ENCODE results near the gene FANCD2.

Gene FANCD2

DNA sequence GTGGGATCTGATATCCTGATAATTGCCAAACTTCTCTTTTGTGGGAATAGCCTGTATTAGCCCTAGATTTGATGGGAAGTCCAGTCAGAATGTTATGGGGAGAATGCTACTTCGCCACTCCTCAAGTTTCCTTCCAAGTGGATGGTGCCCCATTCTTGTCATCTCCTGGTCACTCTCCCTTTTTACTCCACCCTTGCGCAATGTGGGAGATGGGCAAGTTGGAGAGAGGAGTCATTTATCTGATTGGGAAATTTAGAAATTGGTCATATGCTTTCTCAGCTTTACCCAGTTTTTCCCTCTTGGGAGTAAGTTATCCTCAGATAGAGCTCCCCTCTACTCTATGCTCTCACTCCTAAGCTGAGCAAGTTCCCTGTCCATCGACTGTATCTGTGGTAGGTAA, 67.4 kb downstream of the FANCD2 start:
- ChIA-PET POLR2A (no interaction called here), CTCF (no interaction called here)
- Histone ChIP-seq H3K4me3 (ENCODE audit: low read depth, low read length) (no peak overlapping the region), H3K4me1 (ENCODE audit: control insufficient read depth, insufficient read depth, low read length) (no peaks in the 10 kb centered on the region), H3K36me3 (ENCODE audit: control insufficient read depth in 2 of 2, insufficient read depth in 1 of 2, low read length in 2 of 2) (peaks cover 42 to 81% of the 10 kb centered on the region in 2 experiments), H3K27ac (ENCODE audit: extremely low read depth, low read depth, low read length) (no peak overlapping the region), H3K9me3 (ENCODE audit: control insufficient read depth, insufficient read depth, low read depth, low read length) (no peaks in the 10 kb centered on the region)
- no peak for TF ChIP-seq ZNF830 (tag by site-specific recombination; IDR thresholded peaks at IDR 0.05; ENCODE audit: low read depth)
- peak; percentile 26; the same call in 1 of the 2 replicates for TF ChIP-seq PRDM1 (tag by site-specific recombination; IDR thresholded peaks at IDR 0.05)
- TF ChIP-seq, protein P1, sequence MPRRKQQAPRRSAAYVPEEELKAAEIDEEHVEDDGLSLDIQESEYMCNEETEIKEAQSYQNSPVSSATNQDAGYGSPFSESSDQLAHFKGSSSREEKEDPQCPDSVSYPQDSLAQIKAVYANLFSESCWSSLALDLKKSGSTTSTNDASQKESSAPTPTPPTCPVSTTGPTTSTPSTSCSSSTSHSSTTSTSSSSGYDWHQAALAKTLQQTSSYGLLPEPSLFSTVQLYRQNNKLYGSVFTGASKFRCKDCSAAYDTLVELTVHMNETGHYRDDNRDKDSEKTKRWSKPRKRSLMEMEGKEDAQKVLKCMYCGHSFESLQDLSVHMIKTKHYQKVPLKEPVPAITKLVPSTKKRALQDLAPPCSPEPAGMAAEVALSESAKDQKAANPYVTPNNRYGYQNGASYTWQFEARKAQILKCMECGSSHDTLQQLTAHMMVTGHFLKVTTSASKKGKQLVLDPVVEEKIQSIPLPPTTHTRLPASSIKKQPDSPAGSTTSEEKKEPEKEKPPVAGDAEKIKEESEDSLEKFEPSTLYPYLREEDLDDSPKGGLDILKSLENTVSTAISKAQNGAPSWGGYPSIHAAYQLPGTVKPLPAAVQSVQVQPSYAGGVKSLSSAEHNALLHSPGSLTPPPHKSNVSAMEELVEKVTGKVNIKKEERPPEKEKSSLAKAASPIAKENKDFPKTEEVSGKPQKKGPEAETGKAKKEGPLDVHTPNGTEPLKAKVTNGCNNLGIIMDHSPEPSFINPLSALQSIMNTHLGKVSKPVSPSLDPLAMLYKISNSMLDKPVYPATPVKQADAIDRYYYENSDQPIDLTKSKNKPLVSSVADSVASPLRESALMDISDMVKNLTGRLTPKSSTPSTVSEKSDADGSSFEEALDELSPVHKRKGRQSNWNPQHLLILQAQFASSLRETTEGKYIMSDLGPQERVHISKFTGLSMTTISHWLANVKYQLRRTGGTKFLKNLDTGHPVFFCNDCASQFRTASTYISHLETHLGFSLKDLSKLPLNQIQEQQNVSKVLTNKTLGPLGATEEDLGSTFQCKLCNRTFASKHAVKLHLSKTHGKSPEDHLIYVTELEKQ (tag by site-specific recombination; IDR thresholded peaks at IDR 0.05; ENCODE audit: borderline replicate concordance) = no peak

DNA sequence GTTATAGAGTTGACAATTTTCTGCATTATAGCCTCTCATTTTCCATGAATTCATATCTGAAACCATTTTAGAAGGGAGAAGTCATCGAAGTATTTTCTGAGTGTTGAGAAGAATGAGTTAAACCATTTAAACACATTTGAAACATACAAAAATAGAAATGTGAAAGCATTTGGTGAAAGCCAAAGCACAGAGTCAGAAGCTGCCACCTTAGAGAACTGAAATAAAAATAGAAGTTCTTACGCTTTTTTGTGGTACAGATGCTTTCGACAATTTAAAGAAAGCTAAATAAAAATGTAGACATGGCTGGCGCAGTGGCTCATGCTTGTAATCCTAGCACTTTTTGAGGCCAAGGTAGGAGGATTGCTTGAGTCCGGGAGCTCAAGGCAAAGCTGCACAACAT, 72.8 kb downstream of the FANCD2 start:
- POLR2A ChIA-PET = no interaction called here

DNA sequence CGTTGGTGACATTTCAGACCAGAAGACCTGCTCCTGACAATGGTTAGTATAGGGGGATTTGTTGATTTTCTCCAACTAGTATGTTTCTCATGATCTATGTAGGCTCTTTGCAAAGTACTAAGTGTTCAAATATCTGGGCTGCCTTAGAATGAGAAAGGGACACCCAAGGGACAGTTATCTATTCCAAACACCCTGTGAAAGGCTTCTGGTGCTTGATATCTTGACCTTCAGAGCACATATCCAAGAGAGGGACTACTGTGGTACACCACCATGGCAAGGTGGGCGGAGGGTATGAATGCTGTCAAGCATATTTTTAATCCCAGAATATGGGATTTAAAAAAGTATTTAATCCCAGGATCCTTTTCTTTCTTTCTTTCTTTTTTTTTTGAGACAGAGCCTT, 80.7 kb downstream of the FANCD2 start:
- peaks cover 3 to 13% of the 10 kb centered on the region in 2 experiments; a peak in 2 of 3 replicates for H3K36me3 ChIP-seq (ENCODE audit: control insufficient read depth in 2 of 2, insufficient read depth in 1 of 2, low read length in 2 of 2)
- no peaks in the 10 kb centered on the region for H3K4me1 ChIP-seq (ENCODE audit: control insufficient read depth, insufficient read depth, low read length)
- H3K4me3 ChIP-seq (ENCODE audit: low read depth, low read length) = no peak overlapping the region
- CTCF ChIA-PET = no interaction called here
- H3K9me3 ChIP-seq (ENCODE audit: control insufficient read depth, insufficient read depth, low read depth, low read length) = no peaks in the 10 kb centered on the region
- no peak overlapping the region for H3K27ac ChIP-seq (ENCODE audit: extremely low read depth, low read depth, low read length)
- POLR2A ChIA-PET = no interaction called here
- TF ChIP-seq ZNF112 (tag by site-specific recombination; IDR thresholded peaks at IDR 0.05) (no peak), PRDM1 (tag by site-specific recombination; IDR thresholded peaks at IDR 0.05) (no peak), ZNF544 (tag by site-specific recombination; IDR thresholded peaks at IDR 0.05) (no peak), ZNF335 (tag by site-specific recombination; conservative IDR thresholded peaks at IDR 0.05) (no peak), ZNF366 (tag by site-specific recombination; conservative IDR thresholded peaks at IDR 0.05) (no peak), YY2 (tag by site-specific recombination; IDR thresholded peaks at IDR 0.05) (no peak), SP7 (tag by site-specific recombination; IDR thresholded peaks at IDR 0.05) (no peak), SCRT2 (tag by site-specific recombination; IDR thresholded peaks at IDR 0.05) (no peak), ZNF24 (tag by site-specific recombination; IDR thresholded peaks at IDR 0.05) (no peak), ZNF239 (tag by site-specific recombination; IDR thresholded peaks at IDR 0.05) (no peak), ZNF132 (tag by site-specific recombination; IDR thresholded peaks at IDR 0.05; ENCODE audit: borderline replicate concordance) (no peak)
- TF ChIP-seq, protein P2, sequence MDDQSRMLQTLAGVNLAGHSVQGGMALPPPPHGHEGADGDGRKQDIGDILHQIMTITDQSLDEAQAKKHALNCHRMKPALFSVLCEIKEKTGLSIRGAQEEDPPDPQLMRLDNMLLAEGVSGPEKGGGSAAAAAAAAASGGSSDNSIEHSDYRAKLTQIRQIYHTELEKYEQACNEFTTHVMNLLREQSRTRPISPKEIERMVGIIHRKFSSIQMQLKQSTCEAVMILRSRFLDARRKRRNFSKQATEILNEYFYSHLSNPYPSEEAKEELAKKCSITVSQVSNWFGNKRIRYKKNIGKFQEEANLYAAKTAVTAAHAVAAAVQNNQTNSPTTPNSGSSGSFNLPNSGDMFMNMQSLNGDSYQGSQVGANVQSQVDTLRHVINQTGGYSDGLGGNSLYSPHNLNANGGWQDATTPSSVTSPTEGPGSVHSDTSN (CRISPR knock-in tag; IDR thresholded peaks at IDR 0.05) = no peak
- TF ChIP-seq, protein P3, sequence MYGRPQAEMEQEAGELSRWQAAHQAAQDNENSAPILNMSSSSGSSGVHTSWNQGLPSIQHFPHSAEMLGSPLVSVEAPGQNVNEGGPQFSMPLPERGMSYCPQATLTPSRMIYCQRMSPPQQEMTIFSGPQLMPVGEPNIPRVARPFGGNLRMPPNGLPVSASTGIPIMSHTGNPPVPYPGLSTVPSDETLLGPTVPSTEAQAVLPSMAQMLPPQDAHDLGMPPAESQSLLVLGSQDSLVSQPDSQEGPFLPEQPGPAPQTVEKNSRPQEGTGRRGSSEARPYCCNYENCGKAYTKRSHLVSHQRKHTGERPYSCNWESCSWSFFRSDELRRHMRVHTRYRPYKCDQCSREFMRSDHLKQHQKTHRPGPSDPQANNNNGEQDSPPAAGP (tag by site-specific recombination; IDR thresholded peaks at IDR 0.05) = no peak

More for the DNA sequence above, 72.8 kb downstream of the FANCD2 start:
- H3K9me3 ChIP-seq (ENCODE audit: control insufficient read depth, insufficient read depth, low read depth, low read length) = no peaks in the 10 kb centered on the region
- H3K36me3 ChIP-seq (ENCODE audit: control insufficient read depth in 2 of 2, insufficient read depth in 1 of 2, low read length in 2 of 2) = peaks cover 32 to 77% of the 10 kb centered on the region in 2 experiments; a peak in 2 of 3 replicates
- H3K4me1 ChIP-seq (ENCODE audit: control insufficient read depth, insufficient read depth, low read length) = no peaks in the 10 kb centered on the region
- H3K4me3 ChIP-seq (ENCODE audit: low read depth, low read length) = no peak overlapping the region
- H3K27ac ChIP-seq (ENCODE audit: extremely low read depth, low read depth, low read length) = no peak overlapping the region
- TF ChIP-seq, protein P4, sequence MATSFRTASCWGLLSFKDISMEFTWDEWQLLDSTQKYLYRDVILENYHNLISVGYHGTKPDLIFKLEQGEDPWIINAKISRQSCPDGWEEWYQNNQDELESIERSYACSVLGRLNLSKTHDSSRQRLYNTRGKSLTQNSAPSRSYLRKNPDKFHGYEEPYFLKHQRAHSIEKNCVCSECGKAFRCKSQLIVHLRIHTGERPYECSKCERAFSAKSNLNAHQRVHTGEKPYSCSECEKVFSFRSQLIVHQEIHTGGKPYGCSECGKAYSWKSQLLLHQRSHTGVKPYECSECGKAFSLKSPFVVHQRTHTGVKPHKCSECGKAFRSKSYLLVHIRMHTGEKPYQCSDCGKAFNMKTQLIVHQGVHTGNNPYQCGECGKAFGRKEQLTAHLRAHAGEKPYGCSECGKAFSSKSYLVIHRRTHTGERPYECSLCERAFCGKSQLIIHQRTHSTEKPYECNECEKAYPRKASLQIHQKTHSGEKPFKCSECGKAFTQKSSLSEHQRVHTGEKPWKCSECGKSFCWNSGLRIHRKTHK (tag by site-specific recombination; IDR thresholded peaks at IDR 0.05) = no peak
- TF ChIP-seq, protein P5, sequence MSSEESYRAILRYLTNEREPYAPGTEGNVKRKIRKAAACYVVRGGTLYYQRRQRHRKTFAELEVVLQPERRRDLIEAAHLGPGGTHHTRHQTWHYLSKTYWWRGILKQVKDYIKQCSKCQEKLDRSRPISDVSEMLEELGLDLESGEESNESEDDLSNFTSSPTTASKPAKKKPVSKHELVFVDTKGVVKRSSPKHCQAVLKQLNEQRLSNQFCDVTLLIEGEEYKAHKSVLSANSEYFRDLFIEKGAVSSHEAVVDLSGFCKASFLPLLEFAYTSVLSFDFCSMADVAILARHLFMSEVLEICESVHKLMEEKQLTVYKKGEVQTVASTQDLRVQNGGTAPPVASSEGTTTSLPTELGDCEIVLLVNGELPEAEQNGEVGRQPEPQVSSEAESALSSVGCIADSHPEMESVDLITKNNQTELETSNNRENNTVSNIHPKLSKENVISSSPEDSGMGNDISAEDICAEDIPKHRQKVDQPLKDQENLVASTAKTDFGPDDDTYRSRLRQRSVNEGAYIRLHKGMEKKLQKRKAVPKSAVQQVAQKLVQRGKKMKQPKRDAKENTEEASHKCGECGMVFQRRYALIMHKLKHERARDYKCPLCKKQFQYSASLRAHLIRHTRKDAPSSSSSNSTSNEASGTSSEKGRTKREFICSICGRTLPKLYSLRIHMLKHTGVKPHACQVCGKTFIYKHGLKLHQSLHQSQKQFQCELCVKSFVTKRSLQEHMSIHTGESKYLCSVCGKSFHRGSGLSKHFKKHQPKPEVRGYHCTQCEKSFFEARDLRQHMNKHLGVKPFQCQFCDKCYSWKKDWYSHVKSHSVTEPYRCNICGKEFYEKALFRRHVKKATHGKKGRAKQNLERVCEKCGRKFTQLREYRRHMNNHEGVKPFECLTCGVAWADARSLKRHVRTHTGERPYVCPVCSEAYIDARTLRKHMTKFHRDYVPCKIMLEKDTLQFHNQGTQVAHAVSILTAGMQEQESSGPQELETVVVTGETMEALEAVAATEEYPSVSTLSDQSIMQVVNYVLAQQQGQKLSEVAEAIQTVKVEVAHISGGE (tag by site-specific recombination; conservative IDR thresholded peaks at IDR 0.05; ENCODE audit: low read depth) = no peak
- TF ChIP-seq SP7 (tag by site-specific recombination; IDR thresholded peaks at IDR 0.05) (no peak), ZNF626 (tag by site-specific recombination; IDR thresholded peaks at IDR 0.05) (no peak), ZNF324 (tag by site-specific recombination; IDR thresholded peaks at IDR 0.05) (no peak), ZNF600 (tag by site-specific recombination; IDR thresholded peaks at IDR 0.05) (no peak), ZNF585B (tag by site-specific recombination; IDR thresholded peaks at IDR 0.05) (no peak), ZBTB48 (tag by site-specific recombination; IDR thresholded peaks at IDR 0.05) (no peak)
- CTCF ChIA-PET = no interaction called here
